Left lung (tissue), 10 donors: ENCODE measurements around the gene KPNA5. TPM values are rescaled to one million over a fixed set of nuclear protein-coding genes. Genes with fewer than 3 reads are reported as not detected.

Experiments used
- ATAC-seq: fragments of 200-7000 bp; cut with Tn5 transposase; one replicate; pipeline ENCODE4 v1.9.1; 2020; ENCODE audit warnings: moderate library complexity
- DNase-seq, 4 donors: peaks; one replicate each; pipeline ENCODE4 v3.0.0-alpha.2; 2013 to 2020
- H3K27ac ChIP-seq, 2 donors: fragments of 200-600 bp; sonication (generic) in 1 of 2; one replicate each; pipeline versions ENCODE4 v1.5.0 to v1.8.0; 2020 to 2021
- H3K27me3 ChIP-seq, 2 donors: fragments of 200-600 bp; sonication (generic) in 1 of 2; one replicate each; pipeline versions ENCODE4 v1.5.0 to v1.8.0; 2020 to 2021
- H3K36me3 ChIP-seq, 2 donors: fragments of 200-600 bp; sonication (generic) in 1 of 2; one replicate each; pipeline versions ENCODE4 v1.5.0 to v1.8.0; 2020 to 2021
- H3K4me1 ChIP-seq, 2 donors: fragments of 200-600 bp; one replicate each; pipeline ENCODE4 v1.8.0; 2021
- H3K4me3 ChIP-seq, 2 donors: fragments of 200-600 bp; sonication (generic) in 1 of 2; one replicate each; pipeline versions ENCODE4 v1.5.0 to v1.8.0; 2020 to 2021; ENCODE audit warnings: mild to moderate bottlenecking in 1 of 2
- H3K9me3 ChIP-seq, 2 donors: fragments of 200-600 bp; sonication (generic) in 1 of 2; one replicate each; pipeline versions ENCODE4 v1.5.0 to v1.8.0; 2020 to 2021
- intact Hi-C, 2 donors: fragments of 100-400 bp; cut with DNase I; formaldehyde crosslinking; loops; one replicate each; pipeline versions ENCODE4 v1.11.2 to v1.14.2; 2022
- polyA plus RNA-seq, 6 donors: library from polyadenylated mRNA; unstranded; fragments of 120-200 nt; gene quantifications; one replicate each; pipeline ENCODE4 v1.2.1, GENCODE V29; 2013; ENCODE audit not compliant: insufficient read length in 6 of 6
- total RNA-seq, 2 donors: library from RNA; stranded (reverse); fragmentation: NEBNext Ultra II Directional; extraction: Animal tissue kit (Norgen Biotek cat#: 25700); gene quantifications; one replicate each; pipeline ENCODE4 v1.2.1, GENCODE V29; 2021
- TF ChIP-seq, protein P1 (sequence below), 2 donors: fragments of 200-600 bp; sonication (generic) in 1 of 2; IDR thresholded peaks; one replicate each; pipeline versions ENCODE4 v1.5.0 to v1.8.0; 2021; ENCODE audit warnings: antibody characterized with exemption in 2 of 2
- donor health status: DM: no; HTN: yes; CAD: no.
- donor health status: DM: no; HTN: no; CAD: no.

Gene KPNA5
- total and polyA plus RNA-seq, 8 donors: 10.2 to 31.1 (median 26.2) TPM

GRCh38 chr6:116761779-116762178 lies 80.8 kb downstream of the KPNA5 start:
- no peaks in the 10 kb centered on the region for H3K36me3 ChIP-seq
- peaks cover 0 to 15% of the 10 kb centered on the region in 2 donors for H3K4me1 ChIP-seq
- no peak for ATAC-seq
- peaks cover 33 to 44% of the 10 kb centered on the region in 2 donors for H3K27me3 ChIP-seq
- no peak overlapping the region for H3K27ac ChIP-seq
- TF ChIP-seq, protein P1, sequence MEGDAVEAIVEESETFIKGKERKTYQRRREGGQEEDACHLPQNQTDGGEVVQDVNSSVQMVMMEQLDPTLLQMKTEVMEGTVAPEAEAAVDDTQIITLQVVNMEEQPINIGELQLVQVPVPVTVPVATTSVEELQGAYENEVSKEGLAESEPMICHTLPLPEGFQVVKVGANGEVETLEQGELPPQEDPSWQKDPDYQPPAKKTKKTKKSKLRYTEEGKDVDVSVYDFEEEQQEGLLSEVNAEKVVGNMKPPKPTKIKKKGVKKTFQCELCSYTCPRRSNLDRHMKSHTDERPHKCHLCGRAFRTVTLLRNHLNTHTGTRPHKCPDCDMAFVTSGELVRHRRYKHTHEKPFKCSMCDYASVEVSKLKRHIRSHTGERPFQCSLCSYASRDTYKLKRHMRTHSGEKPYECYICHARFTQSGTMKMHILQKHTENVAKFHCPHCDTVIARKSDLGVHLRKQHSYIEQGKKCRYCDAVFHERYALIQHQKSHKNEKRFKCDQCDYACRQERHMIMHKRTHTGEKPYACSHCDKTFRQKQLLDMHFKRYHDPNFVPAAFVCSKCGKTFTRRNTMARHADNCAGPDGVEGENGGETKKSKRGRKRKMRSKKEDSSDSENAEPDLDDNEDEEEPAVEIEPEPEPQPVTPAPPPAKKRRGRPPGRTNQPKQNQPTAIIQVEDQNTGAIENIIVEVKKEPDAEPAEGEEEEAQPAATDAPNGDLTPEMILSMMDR (IDR thresholded peaks at IDR 0.05): no peak
- intact Hi-C loops: no loop called here
- no peaks in the 10 kb centered on the region for H3K9me3 ChIP-seq
- no peak overlapping the region for H3K4me3 ChIP-seq
- DNase-seq: no peak

DNA sequence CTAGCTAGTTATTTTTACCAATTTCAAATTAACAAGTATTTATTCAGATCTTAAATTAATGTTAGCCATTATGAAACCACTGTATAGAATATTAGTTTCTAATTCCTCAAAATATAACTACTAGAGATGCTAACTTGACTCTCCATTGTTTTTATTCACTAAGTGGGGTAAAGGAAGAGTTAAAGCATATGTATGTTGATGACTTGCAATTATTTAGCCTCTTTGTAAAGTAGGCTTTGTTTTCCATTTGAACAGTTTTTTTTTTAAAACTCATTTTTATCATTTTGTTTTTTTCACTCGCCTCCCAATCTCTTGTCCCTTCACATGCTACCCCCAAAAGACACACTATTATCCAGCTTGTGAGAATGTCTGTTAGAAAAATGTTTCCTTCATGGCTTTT lies 81.2 kb downstream of the KPNA5 start:
- Histone ChIP-seq H3K27ac (no peak overlapping the region), H3K4me3 (no peak overlapping the region), H3K9me3 (no peaks in the 10 kb centered on the region), H3K27me3 (peaks cover 37 to 49% of the 10 kb centered on the region in 2 donors), H3K36me3 (no peaks in the 10 kb centered on the region), H3K4me1 (peaks cover 0 to 15% of the 10 kb centered on the region in 2 donors)
- DNase-seq: no peak
- TF ChIP-seq, protein P1 (IDR thresholded peaks at IDR 0.05): no peak
- intact Hi-C loops: no loop called here
- no peak for ATAC-seq

- DNase-seq (no peak), ATAC-seq (no peak)
- TF ChIP-seq, protein P1 (IDR thresholded peaks at IDR 0.05): no peak
- intact Hi-C loops: no loop called here
- Histone ChIP-seq H3K27ac (no peak overlapping the region), H3K36me3 (no peaks in the 10 kb centered on the region), H3K4me1 (peaks cover 0 to 15% of the 10 kb centered on the region in 2 donors), H3K4me3 (no peak overlapping the region), H3K9me3 (no peaks in the 10 kb centered on the region), H3K27me3 (peaks cover 38 to 57% of the 10 kb centered on the region in 2 donors)
Observed at GRCh38 chr6:116763048-116763447, 82.0 kb downstream of the KPNA5 start.

- Histone ChIP-seq H3K4me1 (peaks cover 0 to 15% of the 10 kb centered on the region in 2 donors), H3K4me3 (peak overlapping the region; percentile 45 to 48), H3K9me3 (no peaks in the 10 kb centered on the region), H3K36me3 (no peaks in the 10 kb centered on the region), H3K27me3 (peaks cover 40 to 61% of the 10 kb centered on the region in 2 donors), H3K27ac (peak overlapping the region in 1 of 2 donors; percentile 9)
- intact Hi-C loops: no loop called here
- no peak for ATAC-seq
- DNase-seq: peak in 1 of 4 donors; percentile 53
- TF ChIP-seq, protein P1 (IDR thresholded peaks at IDR 0.05): no peak
Observed at GRCh38 chr6:116763906-116764628, 83.1 kb downstream of the KPNA5 start.

DNA sequence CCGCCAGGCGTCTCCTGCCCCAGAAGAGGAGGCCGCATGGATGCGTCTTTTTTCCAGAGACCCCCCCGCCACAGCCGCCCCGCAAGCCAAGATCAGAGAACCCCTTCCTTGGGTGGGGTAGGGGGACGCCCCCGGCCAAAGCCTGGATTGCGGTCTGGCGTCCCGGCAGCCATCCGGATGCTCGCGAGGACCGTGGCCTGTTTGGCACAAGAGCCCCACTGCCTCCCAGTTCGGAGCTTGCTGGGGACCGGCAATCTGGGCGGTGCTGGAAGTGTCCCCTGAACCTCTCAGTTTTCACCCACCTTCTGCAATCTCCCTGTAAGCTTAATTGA lies 83.6 kb downstream of the KPNA5 start:
- peak; percentile 34 for ATAC-seq
- TF ChIP-seq, protein P1 (IDR thresholded peaks at IDR 0.05): no peak
- H3K4me3 ChIP-seq: peak overlapping the region; percentile 45 to 48
- peak in 3 of 4 donors; percentile 58 to 72 (median 68) for DNase-seq
- peaks cover 0 to 15% of the 10 kb centered on the region in 2 donors for H3K4me1 ChIP-seq
- intact Hi-C loops: no loop called here
- peak overlapping the region in 1 of 2 donors; percentile 9 for H3K27ac ChIP-seq
- peaks cover 40 to 61% of the 10 kb centered on the region in 2 donors for H3K27me3 ChIP-seq
- H3K36me3 ChIP-seq: no peaks in the 10 kb centered on the region
- H3K9me3 ChIP-seq: no peaks in the 10 kb centered on the region
